Esophagus muscularis mucosa (tissue), 3 donors: ENCODE results near the gene OR6N1.

ENCODE experiments used
- POLR2A ChIP-seq: fragments of 450-650 bp; IDR thresholded peaks from one replicate; pipeline ENCODE4 v1.6.1; 2017; ENCODE audit warnings: antibody characterized with exemption, moderate library complexity, mild to moderate bottlenecking, low read depth
- POLR2AphosphoS5 ChIP-seq, 2 donors: sonication (generic); formaldehyde crosslinking; IDR thresholded peaks; one replicate each; pipeline ENCODE4 v1.6.1; 2017; ENCODE audit warnings: antibody characterized with exemption in 2 of 2
- TF ChIP-seq, protein P1 (sequence below), 3 experiments: fragments of 200-600 bp in 2 of 3; fragments of 450-650 bp in 1 of 3; sonication (generic) in 2 of 3; IDR thresholded peaks; one replicate each; pipeline ENCODE4 v1.5.1; 2017 to 2019; ENCODE audit warnings: antibody characterized with exemption in 3 of 3, mild to moderate bottlenecking in 2 of 3, moderate library complexity in 1 of 3

DNA sequence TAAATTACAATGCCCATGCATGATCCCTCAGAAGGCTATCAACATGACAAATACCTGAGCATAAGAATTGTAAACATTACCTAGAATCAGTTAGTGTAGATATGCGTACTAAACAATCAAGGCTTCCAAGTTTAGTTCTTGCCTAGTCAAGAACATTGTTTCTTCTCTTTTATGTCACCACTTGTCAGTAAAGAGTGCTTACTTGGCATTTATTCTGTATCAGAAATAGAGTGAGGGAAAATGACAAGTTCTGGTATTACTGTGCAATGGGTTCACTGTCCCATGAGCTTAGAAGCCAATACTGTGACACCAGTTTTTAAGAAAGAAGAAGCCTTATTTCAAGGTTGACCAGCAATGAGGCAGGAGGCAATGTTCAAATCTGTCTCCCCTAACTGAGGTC, 31.7 kb upstream of the OR6N1 start:
- TF ChIP-seq, protein P1, sequence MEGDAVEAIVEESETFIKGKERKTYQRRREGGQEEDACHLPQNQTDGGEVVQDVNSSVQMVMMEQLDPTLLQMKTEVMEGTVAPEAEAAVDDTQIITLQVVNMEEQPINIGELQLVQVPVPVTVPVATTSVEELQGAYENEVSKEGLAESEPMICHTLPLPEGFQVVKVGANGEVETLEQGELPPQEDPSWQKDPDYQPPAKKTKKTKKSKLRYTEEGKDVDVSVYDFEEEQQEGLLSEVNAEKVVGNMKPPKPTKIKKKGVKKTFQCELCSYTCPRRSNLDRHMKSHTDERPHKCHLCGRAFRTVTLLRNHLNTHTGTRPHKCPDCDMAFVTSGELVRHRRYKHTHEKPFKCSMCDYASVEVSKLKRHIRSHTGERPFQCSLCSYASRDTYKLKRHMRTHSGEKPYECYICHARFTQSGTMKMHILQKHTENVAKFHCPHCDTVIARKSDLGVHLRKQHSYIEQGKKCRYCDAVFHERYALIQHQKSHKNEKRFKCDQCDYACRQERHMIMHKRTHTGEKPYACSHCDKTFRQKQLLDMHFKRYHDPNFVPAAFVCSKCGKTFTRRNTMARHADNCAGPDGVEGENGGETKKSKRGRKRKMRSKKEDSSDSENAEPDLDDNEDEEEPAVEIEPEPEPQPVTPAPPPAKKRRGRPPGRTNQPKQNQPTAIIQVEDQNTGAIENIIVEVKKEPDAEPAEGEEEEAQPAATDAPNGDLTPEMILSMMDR (IDR thresholded peaks at IDR 0.05), result no peak
- TF ChIP-seq POLR2AphosphoS5 (IDR thresholded peaks at IDR 0.05) (no peak), POLR2A (no peak)
